HG03378 (cell line): ENCODE data around the gene ZNF764.
"Not testable (repeated sequence)": the region's sequence is repeated elsewhere in the genome, so short reads cannot be mapped to it uniquely, and the experiment has no call there.

Experiments
- ATAC-seq: cut with Tn5 transposase; IDR thresholded peaks from one replicate; pipeline ENCODE4 v1.9.1; 2021; ENCODE audit warnings: mild to moderate bottlenecking, moderate library complexity; ENCODE audit not compliant: unreplicated experiment

Gene ZNF764

DNA sequence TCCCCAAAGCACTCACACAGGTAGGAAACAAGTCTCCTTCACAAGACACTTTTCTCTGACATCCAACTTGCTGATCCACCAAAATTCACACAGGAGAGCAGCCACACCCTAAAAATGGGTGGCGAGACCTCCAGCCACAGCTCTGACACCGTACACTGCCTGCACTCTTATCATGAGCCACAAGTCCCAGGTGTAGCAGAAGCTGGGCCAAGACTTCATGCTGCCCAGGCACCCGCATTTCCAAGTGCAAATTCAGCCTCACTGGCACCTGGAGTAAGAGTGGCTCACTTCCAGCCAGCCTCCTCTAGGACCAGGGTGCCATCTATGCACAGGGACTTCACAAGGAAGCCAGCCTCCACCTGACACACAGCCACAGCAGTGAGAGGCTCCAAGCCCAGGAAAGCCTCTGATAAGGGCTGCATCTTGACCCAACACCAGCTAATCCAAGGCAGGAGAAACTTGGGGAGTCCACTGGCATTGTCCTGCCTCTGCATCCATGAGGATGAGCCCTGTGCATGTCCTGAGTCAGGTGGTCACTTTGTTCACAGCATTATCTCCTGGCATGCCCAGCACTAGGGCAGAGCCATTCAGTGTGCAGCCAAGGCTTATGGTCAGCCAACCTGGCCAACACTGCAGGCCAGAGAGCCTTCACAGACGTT lies 29.2 kb downstream of the ZNF764 start:
- ATAC-seq, result no peak

DNA sequence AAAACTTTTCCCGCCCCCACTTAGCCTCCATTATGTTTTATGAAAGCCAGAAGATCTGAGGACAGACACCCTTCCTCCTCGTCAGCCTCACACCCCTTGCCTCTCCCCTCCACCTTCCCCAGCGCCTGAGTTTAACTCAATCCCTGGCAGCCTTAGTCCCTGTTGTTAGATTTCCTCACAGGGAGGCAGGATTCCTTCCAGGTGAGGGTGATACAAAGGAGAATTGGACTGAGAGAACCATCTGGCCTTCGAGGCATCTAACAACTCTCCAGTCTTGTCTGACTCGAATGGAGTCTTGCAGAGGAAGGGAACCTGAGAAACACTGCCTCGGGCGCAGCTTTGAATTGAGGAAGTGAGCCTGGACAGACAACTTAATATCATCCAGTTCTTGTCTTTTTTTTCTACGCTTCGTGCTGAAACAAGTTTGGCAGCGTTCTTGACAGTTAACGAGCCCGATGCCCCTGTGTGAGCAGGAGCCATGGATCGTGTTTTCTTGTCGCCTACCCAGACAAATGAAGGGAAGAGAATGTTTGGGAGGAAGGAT lies 30.5 kb downstream of the ZNF764 start:
- ATAC-seq, result peak; percentile 23

DNA sequence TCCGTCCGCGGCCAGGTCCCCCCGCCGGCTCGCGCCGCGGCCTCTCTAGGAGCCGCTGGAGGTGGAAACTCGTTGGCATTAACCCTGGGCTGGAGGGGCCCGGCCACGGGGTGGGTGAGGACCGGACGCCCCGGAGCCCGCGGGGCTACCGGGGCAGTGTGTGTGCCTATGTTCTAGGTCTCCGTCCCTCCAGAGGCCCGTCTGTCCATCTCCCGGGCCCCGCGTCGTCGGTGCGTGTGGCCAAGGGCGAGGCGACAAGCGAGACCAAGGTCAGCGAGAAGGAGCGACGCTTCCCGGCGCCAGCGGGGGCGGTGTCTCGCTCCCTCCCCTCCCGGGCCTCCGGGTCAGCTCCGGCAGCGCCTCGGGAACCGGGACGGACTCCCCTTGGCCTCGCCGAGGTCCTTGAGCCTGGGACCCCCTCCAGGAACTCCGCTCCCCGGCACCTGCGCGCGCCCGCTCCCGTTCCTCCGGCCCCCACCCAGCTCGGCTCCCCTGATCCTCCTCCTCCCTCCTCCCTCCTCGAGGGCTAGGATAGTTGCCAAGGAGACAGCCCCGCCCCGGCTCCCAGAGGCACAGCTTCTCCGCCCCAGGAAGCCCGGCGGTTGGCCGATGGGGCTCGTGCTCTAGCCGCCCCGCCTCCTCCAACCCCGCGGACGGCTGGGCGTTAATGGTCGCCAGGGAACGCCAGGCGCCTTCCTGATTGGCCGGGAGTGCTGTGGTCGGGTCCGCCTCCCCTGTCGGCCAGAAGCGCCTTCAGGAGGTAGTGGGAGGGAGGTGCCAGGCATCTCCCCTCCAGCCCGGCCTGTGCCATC lies 31.1 kb downstream of the ZNF764 start:
- peak; percentile 66 for ATAC-seq

DNA sequence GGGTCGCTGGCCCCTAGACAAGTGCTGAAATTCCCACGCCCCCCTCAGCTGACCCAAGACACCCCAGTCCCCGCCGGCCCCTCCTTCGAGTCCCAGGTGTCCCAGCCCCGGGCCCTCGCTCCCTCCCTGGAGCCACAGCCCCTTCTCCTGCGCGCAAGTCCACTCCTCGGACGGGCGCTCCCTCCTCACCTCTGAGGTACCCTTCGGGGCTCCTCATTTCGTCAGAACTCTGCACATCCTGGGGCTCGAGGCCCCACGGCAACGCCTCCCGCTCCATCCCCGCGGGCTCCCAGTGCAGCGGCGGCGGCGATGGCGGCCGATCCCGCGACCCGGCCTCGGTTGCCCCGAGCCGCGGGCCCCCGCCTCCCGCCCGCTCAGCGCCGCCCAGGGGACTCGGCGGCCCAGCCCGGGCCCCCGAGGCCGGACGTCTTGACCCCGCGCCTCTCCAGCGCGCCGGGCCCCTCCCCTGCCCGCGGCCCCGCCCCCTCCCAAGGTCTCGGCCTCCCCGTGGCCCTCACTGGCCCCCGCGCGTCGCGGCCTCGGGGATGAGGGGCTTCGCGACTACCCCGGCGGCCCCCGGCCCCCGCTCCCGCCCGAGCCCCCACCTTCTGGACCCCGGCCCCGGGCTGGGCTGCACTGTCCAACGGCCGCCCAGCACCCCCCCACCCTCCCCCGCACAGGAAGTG lies 31.9 kb downstream of the ZNF764 start, which contains the start of gene ZNF768:
Gene ZNF768 (minus strand): TSS at position 430 of the 686 bp plus-strand sequence. CDS start 153 bp downstream, at position 277.
- ATAC-seq, result no peak

DNA sequence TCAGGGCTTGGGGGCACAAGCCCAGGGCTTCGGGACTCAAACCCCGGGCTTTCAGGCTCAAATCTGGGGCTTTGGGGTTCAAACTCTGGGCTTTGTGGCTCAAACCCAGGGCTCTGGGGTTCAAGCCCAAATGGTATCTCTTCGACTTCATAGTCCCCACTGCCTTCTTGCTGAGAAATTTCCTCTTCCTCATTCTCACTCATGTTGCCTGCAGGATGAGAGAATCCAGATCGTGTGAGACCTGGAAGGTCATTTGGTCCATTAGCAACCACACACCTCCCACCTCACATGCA lies 32.4 kb downstream of the ZNF764 start:
- ATAC-seq, result no peak

DNA sequence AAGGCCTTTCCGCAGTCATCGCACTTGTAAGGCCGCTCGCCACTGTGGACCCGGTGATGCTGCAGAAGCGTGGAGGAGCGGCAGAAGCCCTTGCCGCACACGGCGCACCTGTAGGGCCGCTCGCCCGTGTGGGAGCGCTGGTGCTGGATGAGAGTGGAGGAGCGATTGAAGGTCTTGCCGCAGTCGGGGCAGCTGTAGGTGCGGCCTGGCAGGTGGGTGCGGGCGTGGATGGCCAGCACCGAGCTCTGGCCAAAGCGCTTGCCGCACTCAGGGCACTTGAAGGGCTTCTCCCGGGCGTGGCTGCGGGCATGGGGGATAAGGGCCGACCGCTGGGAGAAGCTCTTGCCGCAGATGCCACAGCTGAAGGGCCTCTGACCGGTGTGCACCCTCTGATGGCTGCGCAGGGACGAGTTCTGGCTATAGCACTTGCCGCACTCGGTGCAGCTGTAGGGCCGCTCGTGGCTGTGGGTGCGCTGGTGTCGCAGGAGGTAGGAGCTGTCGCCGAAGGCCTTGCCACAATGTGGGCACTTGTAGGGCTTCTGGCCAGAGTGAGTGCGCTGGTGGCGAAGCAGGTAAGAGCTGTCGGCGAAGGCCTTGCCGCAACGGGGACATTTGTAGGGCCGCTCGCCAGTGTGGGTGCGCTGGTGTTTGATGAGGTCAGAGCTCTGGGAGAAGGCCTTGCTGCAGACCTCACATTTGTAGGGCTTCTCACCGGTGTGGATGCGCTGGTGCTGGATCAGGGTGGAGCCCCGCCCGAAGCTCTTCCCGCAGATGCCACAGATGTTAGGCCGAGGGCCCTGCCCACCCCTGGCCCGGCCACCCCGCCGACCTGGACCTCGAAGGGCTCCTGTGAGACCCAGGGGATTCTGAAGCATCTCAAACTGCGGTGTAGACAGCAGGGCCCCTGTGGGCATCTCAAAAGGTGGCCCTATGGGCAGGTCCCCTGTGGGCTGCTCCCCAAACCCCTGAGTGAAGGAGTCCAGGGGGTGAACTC lies 33.3 kb downstream of the ZNF764 start:
- no peak for ATAC-seq

DNA sequence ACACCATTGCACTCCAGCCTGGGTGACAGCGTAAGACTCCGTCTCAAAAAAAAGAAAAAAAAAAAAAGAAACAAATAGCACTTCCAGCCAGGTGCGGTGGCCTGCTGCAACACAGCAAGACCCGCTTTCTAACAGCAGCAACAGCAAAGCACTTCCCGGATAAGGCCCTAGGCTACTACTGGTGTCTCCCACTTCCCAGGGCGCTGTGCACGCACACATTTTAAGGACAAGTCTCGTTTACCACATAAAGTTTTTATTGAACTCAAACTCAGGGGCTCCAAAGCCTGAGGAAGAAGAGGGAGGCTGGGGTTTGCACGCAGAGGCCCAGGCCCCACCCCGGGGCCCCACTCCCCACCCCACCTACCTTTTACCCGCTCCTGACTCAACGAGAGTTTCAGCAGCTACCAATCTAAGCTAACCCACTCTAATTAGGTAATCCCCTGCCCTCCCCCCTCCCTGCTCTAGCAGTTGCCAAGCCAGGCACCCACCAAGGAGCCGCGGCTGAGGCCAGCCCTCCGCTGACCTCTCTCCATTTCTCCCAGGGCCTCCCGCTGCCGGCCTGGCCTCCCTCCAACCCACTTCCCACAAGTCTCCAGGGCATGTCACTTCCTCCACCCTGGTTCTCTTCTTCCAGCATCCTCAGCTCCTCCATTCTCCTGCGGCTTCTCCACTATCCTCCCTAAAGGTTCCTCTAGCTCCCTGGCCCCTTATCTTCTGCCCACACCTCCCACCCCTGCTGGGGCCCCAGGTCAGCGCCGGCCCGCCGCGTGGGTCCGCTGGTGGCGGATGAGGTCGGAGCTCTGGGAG lies 34.2 kb downstream of the ZNF764 start:
- no peak for ATAC-seq

DNA sequence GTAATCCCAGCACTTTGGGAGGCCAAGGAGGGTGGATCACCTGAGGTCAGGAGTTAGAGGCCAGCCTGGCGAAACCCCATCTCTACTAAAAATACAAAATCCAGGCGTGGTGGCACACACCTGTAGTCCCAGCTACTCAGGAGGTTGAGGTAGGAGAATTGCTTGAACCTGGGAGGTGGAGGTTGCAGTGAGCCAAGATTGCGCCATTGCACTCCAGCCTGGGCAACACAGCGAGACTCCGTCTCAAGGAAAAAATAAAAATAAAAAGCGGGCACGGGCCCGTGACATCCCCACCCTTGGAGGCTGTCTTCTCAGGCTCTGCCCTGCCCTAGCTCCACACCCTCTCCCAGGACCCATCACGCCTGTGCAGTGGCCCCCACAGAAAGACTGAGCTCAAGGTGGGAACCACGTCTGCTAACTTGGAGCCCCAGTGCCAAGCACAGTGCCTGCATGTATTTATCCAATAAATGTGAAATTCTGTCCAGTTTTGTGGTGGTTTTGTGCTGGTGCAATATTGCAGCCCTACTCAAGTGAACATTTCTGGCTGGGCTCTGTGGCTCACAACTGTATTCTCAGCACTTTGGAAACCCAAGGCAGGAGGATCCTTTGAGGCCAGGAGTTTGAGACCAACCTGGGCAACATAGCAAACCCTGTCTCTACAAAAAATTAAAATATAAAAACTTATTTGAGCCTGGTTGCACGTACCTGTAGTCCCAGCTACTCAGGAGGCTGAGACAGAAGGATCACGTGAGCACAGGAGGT lies 35.3 kb downstream of the ZNF764 start:
- not testable (repeated sequence) for ATAC-seq

DNA sequence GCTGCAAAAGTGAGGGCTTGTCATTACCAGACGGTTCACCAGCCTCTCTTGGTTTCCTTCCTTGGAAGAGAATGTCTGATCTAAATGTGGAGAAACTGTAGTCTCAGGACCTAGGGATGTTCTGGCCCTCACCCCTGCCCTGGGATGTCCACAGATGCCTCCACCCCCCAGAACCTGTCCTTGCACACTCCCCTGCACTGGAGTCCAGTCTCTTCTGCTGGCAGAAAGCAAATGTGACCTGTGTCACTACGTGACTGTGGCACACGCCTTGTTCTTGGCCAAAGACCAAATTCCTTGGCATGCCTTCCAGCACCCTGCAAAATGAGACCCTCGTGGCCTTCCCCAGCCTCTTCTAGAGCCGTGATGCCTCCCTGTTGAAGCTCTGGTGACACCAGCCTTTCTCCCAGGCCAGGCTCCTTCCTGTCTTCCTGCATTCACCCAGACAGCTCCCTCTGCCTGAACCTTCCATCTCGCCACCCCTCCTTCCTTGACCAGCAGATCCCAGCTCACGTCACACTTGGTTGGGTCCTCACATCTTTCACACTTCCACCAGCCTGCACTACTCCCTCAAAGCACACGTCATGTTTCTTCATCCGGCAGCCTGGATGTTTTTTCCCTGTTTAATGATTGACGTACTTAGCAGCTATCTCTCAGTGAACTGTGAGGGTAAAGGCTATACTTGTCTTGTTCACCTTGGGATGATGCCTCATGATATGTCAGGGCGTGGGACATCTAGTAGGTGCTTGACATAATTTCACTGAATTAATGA lies 36.1 kb downstream of the ZNF764 start:
- ATAC-seq, result no peak

DNA sequence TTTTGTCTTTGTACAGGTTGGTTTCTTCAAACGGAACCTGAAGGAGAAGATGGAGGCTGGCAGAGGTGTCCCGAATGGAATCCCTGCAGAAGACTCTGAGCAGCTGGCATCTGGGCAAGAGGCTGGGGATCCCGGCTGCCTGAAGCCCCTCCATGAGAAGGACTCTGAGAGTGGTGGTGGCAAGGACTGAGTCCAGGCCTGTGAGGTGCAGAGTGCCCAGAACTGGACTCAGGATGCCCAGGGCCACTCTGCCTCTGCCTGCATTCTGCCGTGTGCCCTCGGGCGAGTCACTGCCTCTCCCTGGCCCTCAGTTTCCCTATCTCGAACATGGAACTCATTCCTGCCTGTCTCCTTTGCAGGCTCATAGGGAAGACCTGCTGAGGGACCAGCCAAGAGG lies 36.7 kb downstream of the ZNF764 start:
- no peak for ATAC-seq

DNA sequence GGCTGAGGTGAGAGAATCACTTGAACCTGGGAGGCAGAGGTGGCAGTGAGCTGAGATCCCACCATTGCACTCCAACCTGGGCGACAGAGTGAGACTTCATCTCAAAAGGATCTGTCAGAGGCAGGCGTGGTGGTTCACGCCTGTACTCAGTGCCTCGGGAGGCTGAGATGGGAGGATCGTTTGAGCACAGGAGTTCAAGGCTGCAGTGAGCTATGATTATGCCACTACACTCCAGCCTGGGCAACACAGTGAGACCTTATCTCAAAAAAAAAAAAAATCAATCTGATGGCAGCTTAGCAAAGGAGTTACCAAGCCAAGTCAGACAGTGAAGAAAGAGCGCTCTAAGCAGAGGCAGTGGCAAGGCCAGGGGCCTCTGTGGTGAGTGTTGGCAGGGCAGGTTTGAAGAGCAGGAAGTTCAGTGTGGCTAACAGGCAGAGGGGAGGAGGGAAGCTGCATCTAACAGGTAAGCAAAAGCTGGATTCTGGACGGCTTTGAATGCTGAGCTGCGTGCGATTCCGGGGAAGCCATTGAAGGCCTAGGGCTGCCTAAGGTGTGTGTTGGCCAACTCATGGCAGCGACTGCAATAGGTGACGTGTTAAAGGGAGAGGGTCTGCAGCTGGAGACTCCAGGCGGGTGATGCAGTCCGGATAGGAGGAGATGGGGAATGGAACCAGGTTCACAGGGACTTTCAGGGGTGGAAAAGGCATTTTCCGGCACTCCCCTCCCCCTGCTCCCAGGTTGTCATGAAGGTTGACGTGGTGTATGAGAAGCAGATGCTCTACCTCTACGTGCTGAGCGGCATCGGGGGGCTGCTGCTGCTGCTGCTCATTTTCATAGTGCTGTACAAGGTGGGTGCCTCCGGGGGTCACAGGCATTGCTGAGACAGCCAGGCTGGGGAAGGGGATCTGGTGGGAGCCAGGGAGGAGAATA lies 38.8 kb downstream of the ZNF764 start:
- no peak for ATAC-seq

DNA sequence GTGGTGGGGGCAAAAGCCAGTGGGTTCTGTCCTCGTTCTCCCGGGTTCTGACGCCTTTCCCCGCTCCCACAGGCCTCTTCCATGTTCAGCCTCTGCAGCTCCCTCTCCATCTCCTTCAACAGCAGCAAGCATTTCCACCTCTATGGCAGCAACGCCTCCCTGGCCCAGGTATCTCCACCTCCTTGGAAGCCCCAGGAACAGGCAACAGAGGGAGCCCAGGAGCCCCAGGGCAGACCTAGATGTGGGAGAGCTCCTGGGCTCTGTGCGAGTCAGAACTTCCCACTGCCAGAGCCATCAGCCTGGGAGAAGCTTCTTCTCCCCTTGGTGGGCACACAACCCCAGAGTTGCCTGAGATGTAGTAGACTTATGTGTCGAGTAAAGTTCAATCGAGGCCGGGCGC lies 39.6 kb downstream of the ZNF764 start:
- ATAC-seq, result no peak

DNA sequence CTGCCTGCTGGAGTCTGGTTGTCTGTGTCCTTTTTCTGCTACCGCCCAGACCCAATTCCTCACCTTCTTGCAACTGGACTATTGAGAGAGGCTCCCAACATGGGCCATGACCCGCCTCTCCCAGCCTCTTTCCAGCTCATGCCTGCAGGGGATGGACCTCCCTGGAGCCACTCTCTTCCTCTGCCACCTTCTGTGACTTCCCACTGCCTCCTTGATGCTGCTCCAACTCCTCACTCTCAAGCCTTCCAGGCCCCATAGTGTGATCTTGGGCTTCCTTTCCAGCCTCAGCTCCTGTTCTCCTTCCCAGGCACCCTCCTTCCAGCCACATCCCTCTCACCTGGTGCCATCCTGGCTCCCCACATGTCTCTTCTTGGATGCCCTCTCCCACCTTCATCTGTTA lies 42.9 kb downstream of the ZNF764 start:
- no peak for ATAC-seq

DNA sequence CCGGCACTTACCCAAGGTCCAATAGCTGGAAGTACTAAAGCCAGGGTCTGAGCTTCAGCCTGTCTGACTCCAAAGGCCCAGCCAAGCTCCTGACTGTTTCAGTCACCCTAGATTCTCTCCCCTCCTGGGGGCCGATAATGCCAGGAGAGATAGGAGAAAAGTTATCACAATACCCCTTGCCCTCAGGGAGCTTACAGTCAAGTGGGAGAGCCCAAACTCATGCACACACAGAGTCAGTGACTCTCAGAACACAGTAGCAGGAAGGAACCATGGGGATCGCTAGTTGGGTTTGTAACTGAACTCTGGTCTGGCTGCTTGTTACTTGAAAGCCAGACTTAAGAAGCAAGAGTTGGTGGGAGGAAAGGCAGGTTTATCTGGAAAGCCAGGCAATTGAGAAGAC lies 46.7 kb downstream of the ZNF764 start:
- ATAC-seq, result no peak

DNA sequence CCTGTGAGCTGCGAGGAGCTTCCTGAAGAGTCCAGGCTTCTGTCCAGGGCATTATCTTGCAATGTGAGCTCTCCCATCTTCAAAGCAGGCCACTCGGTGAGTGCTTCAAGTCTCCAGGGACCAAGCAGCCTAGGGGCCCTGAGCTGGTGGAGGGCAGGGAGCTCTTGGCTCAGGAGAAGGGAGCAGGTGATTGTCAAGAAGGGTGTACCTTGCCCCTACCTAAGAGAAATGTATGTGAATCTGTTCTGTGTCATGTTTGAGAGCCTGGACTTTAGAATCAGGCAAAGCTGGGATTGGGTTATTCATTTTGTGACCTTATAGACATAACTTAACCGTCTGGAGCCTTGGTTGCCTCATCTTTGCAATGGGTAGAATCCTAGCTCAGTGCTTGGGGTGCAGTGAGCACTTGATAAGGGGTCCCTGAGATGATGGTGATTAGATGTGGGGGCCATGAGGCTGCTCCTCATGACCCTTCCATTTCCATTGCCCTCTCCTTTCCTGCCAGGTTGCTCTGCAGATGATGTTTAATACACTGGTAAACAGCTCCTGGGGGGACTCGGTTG lies 47.7 kb downstream of the ZNF764 start:
- no peak for ATAC-seq

DNA sequence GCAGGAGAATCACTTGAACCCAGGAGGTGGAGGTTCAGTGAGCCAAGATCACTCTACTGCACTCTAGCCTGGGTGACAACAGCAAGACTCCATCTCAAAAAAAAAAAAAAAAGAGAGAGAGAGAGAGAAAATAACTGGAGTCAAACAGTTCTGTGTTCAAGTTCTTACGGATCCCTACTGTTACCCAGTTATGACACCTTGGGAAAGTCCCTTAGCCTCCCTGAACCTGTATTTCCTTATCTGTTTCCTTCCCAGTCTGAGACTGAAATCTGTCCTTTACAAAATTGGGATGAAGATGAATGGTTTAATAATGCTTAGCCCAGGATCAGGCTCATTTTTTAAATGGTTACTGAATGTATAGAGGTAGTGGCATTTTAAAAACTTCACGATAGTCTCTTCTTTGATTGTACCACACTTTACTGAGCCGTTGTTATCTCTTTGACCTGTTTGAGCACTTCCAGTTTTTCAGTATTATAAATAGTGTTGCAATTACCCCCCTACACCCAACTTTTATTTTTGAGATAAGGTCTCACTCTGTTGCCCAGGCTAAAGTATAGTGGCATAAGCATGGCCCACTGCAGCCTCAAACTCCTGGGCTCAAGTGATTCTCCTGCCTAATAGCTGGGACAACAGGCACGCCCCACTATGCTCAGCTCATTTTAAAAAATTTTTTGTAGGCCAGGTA lies 49.0 kb downstream of the ZNF764 start:
- ATAC-seq, result no peak
